T-helper 2 cell treated with Interferon-gamma antibody and Interleukin-4, amounts not matched to agents 5 μg/mL and 100 μg/mL, for 36 hours (primary cell): ENCODE measurements around the gene SYNJ2.

Source experiments
- DNase-seq: peaks from one replicate; pipeline ENCODE4 v3.0.0; 2021; ENCODE audit warnings: low spot score
- H3K27ac Mint-ChIP-seq: one replicate; pipeline ENCODE4 v1.8.0; 2021; ENCODE audit warnings: mild to moderate bottlenecking, mixed read lengths
- H3K27me3 Mint-ChIP-seq: one replicate; pipeline ENCODE4 v1.8.0; 2021; ENCODE audit warnings: low read depth, mixed read lengths
- H3K36me3 Mint-ChIP-seq: one replicate; pipeline ENCODE4 v1.8.0; 2021; ENCODE audit warnings: low read depth, mixed read lengths
- H3K4me1 Mint-ChIP-seq: one replicate; pipeline ENCODE4 v1.8.0; 2021; ENCODE audit warnings: low read depth, mixed read lengths
- H3K4me3 Mint-ChIP-seq: one replicate; pipeline ENCODE4 v1.8.0; 2022; ENCODE audit warnings: mild to moderate bottlenecking, moderate library complexity, mixed read lengths
- H3K9me3 Mint-ChIP-seq: one replicate; pipeline ENCODE4 v1.8.0; 2021; ENCODE audit warnings: mixed read lengths

SYNJ2 gene

GRCh38 chr6:158115508-158115907 is 133.8 kb downstream of the SYNJ2 start:
- peaks cover 11% of the 10 kb centered on the region for H3K36me3 Mint-ChIP-seq
- no peak overlapping the region for H3K4me3 Mint-ChIP-seq
- DNase-seq, result no peak
- peaks cover 4% of the 10 kb centered on the region for H3K4me1 Mint-ChIP-seq
- no peaks in the 10 kb centered on the region for H3K27me3 Mint-ChIP-seq
- no peaks in the 10 kb centered on the region for H3K9me3 Mint-ChIP-seq
- H3K27ac Mint-ChIP-seq, result no peak overlapping the region

DNA sequence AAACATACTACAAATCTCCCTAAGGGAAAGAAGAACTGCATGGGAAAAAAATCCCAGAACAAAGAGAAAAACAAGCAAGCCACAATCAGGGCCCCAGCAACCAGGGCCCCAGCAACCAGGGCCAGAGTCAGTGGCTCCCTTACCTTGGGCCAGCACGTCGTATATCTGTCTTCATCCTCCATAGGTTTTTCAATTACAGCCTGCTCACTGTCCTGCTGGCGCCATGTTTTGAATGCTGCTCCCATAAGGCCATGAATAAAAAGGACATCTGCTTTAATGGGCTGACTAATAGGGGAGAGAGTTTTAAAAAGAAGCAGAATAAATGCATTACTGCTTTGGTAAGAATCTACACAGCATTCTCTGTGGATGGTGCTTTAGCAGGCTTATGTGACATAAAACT is 137.2 kb downstream of the SYNJ2 start:
- H3K4me1 Mint-ChIP-seq, result peaks cover 2% of the 10 kb centered on the region
- DNase-seq, result no peak

GRCh38 chr6:158121335-158121734 is 139.7 kb downstream of the SYNJ2 start:
- Mint-ChIP-seq H3K36me3 (peaks cover 10% of the 10 kb centered on the region), H3K9me3 (no peaks in the 10 kb centered on the region), H3K27me3 (no peaks in the 10 kb centered on the region), H3K4me1 (no peaks in the 10 kb centered on the region), H3K27ac (no peak overlapping the region), H3K4me3 (no peak overlapping the region)
- DNase-seq, result no peak

More for the DNA sequence above, 137.2 kb downstream of the SYNJ2 start:
- Mint-ChIP-seq H3K27me3 (no peaks in the 10 kb centered on the region), H3K36me3 (peaks cover 11% of the 10 kb centered on the region), H3K4me3 (no peak overlapping the region), H3K27ac (no peak overlapping the region), H3K9me3 (no peaks in the 10 kb centered on the region)

GRCh38 chr6:158122048-158122447 is 140.4 kb downstream of the SYNJ2 start:
- H3K27me3 Mint-ChIP-seq, result no peaks in the 10 kb centered on the region
- no peak overlapping the region for H3K4me3 Mint-ChIP-seq
- H3K27ac Mint-ChIP-seq, result no peak overlapping the region
- H3K9me3 Mint-ChIP-seq, result no peaks in the 10 kb centered on the region
- no peak for DNase-seq
- H3K4me1 Mint-ChIP-seq, result no peaks in the 10 kb centered on the region
- peaks cover 10% of the 10 kb centered on the region for H3K36me3 Mint-ChIP-seq

- Mint-ChIP-seq H3K4me3 (no peak overlapping the region), H3K27ac (no peak overlapping the region), H3K27me3 (no peaks in the 10 kb centered on the region), H3K4me1 (no peaks in the 10 kb centered on the region), H3K9me3 (no peaks in the 10 kb centered on the region), H3K36me3 (peaks cover 6% of the 10 kb centered on the region)
- no peak for DNase-seq
Measured at GRCh38 chr6:158124288-158124687, 142.6 kb downstream of the SYNJ2 start.

DNA sequence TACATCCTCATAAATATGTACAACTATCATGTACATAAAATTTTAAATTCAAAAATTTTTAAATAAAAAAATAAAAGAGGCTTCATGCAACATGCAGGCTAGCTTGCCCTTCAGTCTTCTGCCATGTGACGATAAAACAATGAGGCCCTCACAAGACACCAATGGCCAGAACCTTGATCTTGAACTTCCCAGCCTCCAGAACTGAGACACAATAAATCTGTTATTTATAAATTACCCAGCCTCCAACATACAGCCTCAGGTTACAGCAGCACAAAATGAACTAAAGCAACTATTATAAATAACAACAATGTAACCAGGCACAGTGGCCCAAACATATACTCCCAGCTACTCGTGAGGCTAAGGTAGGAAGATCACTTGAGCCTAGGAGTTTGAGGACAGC is 143.6 kb downstream of the SYNJ2 start:
- Mint-ChIP-seq H3K4me3 (no peak overlapping the region), H3K9me3 (no peaks in the 10 kb centered on the region), H3K27me3 (no peaks in the 10 kb centered on the region), H3K27ac (no peak overlapping the region), H3K4me1 (no peaks in the 10 kb centered on the region), H3K36me3 (peaks cover 5% of the 10 kb centered on the region)
- no peak for DNase-seq

DNA sequence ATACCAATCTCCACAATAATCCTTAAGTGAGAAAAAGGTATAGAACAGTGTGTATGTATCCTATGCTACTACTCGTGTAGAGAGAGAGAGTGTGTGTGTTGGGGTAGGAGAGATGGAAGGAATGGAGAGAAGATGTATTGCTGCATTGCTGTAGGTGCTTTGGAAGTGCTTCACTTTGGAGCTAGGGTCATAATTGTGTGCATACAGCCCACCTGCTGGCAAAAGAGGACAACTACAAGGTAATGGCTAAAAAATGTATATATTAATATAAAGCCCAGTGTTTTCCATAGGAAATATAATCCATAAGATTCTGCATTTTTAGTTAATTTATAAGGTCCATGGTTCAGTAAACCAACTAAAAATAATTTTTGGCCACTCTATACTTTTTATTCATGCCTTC is 150.3 kb downstream of the SYNJ2 start:
- Mint-ChIP-seq H3K27me3 (no peaks in the 10 kb centered on the region), H3K36me3 (peaks cover 1% of the 10 kb centered on the region), H3K4me1 (no peaks in the 10 kb centered on the region), H3K4me3 (no peak overlapping the region), H3K9me3 (no peaks in the 10 kb centered on the region), H3K27ac (no peak overlapping the region)
- no peak for DNase-seq

GRCh38 chr6:158142789-158143188 is 161.1 kb downstream of the SYNJ2 start:
- no peak overlapping the region for H3K4me3 Mint-ChIP-seq
- no peaks in the 10 kb centered on the region for H3K9me3 Mint-ChIP-seq
- H3K36me3 Mint-ChIP-seq, result peaks cover 17% of the 10 kb centered on the region
- peaks cover 9% of the 10 kb centered on the region for H3K4me1 Mint-ChIP-seq
- no peak overlapping the region for H3K27ac Mint-ChIP-seq
- no peaks in the 10 kb centered on the region for H3K27me3 Mint-ChIP-seq
- no peak for DNase-seq

GRCh38 chr6:158143700-158144099 is 162.0 kb downstream of the SYNJ2 start:
- H3K36me3 Mint-ChIP-seq, result peaks cover 20% of the 10 kb centered on the region
- no peak for DNase-seq
- peaks cover 5% of the 10 kb centered on the region for H3K4me1 Mint-ChIP-seq
- H3K9me3 Mint-ChIP-seq, result no peaks in the 10 kb centered on the region
- no peak overlapping the region for H3K27ac Mint-ChIP-seq
- no peaks in the 10 kb centered on the region for H3K27me3 Mint-ChIP-seq
- no peak overlapping the region for H3K4me3 Mint-ChIP-seq
